ENCODE data around the gene FGFBP1. TPM values are rescaled to one million over a fixed set of nuclear protein-coding genes. Genes with fewer than 3 reads are reported as not detected.
A peak's percentile ranks its signal among the peaks of the same experiment; 100 is the strongest.

Gene FGFBP1
- total and polyA plus RNA-seq, 2 donors from 2014 or later, result 1.2 to 6.9 TPM

DNA sequence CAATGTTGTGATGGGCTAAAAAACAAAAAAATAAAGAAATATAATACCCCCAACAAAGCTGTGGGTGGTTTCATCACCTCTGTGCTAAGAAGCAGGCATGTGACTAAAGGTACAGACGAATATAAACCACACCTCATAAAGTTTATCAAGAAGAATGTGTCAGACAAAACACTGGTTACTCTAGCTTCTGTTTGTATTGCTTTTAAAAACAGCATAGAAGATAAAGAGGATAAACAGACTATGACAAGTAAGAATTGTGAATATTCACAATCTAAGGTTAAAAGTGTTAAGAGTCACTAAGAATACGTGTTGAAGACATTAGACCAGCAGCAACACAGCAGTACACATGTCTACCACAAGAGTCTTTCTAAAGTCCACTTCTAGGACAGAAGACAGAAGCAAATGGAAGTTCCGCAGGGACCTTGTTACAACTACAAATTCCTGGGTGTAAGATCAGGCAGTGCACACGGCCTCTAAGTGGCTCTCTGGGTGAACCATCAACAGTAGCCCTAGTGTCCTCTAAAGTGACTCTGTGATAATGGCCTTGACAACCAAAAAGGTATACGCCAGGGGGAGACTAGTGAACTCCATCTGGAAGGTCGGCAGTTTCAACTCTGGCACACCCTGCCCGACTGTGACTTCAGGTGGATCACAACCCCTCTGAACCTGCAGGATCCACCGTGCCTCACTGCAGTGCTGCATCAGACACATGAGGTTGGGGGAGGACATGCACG lies 32.7 kb upstream of the FGFBP1 start:
- no peak overlapping the region for H3K4me3 ChIP-seq (ENCODE audit: low read length in 3 of 3)
- no peak for FAIRE-seq
- no peaks in the 10 kb centered on the region for H3K27me3 ChIP-seq (ENCODE audit: control insufficient read depth, insufficient read depth, low read length)
- H3K9me3 ChIP-seq (ENCODE audit: control insufficient read depth in 2 of 3, insufficient read depth in 1 of 3, low read length in 3 of 3), result no peaks in the 10 kb centered on the region
- no peak overlapping the region for H3K9ac ChIP-seq (ENCODE audit: low read length in 3 of 3)
- TF ChIP-seq CTCF (IDR thresholded peaks at IDR 0.05; ENCODE audit: borderline replicate concordance, extremely low read depth, insufficient read depth), result no peak
- H3K4me1 ChIP-seq (ENCODE audit: control insufficient read depth in 2 of 3, insufficient read depth in 2 of 3, low read depth in 1 of 3, low read length in 3 of 3), result no peaks in the 10 kb centered on the region
- intact Hi-C loops (cut with DNase I), result no loop called here
- no peak overlapping the region for H3K27ac ChIP-seq (ENCODE audit: low read depth in 2 of 2, low read length in 2 of 2)
- DNase-seq, result peak in 1 of 5 donors; percentile 29
- no peaks in the 10 kb centered on the region for H3K36me3 ChIP-seq (ENCODE audit: control insufficient read depth in 2 of 3, insufficient read depth in 3 of 3, low read length in 3 of 3)

- Histone ChIP-seq H3K27ac (ENCODE audit: low read depth in 2 of 2, low read length in 2 of 2) (no peak overlapping the region), H3K4me1 (ENCODE audit: control insufficient read depth in 2 of 3, insufficient read depth in 2 of 3, low read depth in 1 of 3, low read length in 3 of 3) (no peaks in the 10 kb centered on the region), H3K9me3 (ENCODE audit: control insufficient read depth in 2 of 3, insufficient read depth in 1 of 3, low read length in 3 of 3) (no peaks in the 10 kb centered on the region), H3K36me3 (ENCODE audit: control insufficient read depth in 2 of 3, insufficient read depth in 3 of 3, low read length in 3 of 3) (no peaks in the 10 kb centered on the region), H3K27me3 (ENCODE audit: control insufficient read depth, insufficient read depth, low read length) (no peaks in the 10 kb centered on the region), H3K9ac (ENCODE audit: low read length in 3 of 3) (no peak overlapping the region), H3K4me3 (ENCODE audit: low read length in 3 of 3) (no peak overlapping the region)
- intact Hi-C loops (cut with DNase I), result no loop called here
- DNase-seq, result no peak
- FAIRE-seq, result no peak
- no peak for TF ChIP-seq CTCF (IDR thresholded peaks at IDR 0.05; ENCODE audit: borderline replicate concordance, extremely low read depth, insufficient read depth)
Observed at GRCh38 chr4:15968551-15969300, 30.2 kb upstream of the FGFBP1 start.

- intact Hi-C loops (cut with DNase I), result no loop called here
- Histone ChIP-seq H3K27me3 (ENCODE audit: control insufficient read depth, insufficient read depth, low read length) (no peaks in the 10 kb centered on the region), H3K9ac (ENCODE audit: low read length in 3 of 3) (no peak overlapping the region), H3K4me3 (ENCODE audit: low read length in 3 of 3) (no peak overlapping the region), H3K4me1 (ENCODE audit: control insufficient read depth in 2 of 3, insufficient read depth in 2 of 3, low read depth in 1 of 3, low read length in 3 of 3) (no peaks in the 10 kb centered on the region), H3K9me3 (ENCODE audit: control insufficient read depth in 2 of 3, insufficient read depth in 1 of 3, low read length in 3 of 3) (no peaks in the 10 kb centered on the region), H3K27ac (ENCODE audit: low read depth in 2 of 2, low read length in 2 of 2) (no peak overlapping the region), H3K36me3 (ENCODE audit: control insufficient read depth in 2 of 3, insufficient read depth in 3 of 3, low read length in 3 of 3) (no peaks in the 10 kb centered on the region)
- no peak for FAIRE-seq
- no peak for DNase-seq
- TF ChIP-seq CTCF (IDR thresholded peaks at IDR 0.05; ENCODE audit: borderline replicate concordance, extremely low read depth, insufficient read depth), result no peak
Observed at GRCh38 chr4:15965325-15965724, 26.8 kb upstream of the FGFBP1 start.

Measured in kidney (tissue), 14 donors.